HepG2 (cell line): ENCODE measurements around the gene YIF1B. TPM values are rescaled to one million over a fixed set of nuclear protein-coding genes. Genes with fewer than 3 reads are reported as not detected.

Source experiments
- GTF3A ChIP-seq: sonication (generic); formaldehyde crosslinking; conservative IDR thresholded peaks from 2 replicates; pipeline ENCODE4 v1.4.0; 2020; ENCODE audit warnings: mild to moderate bottlenecking, missing genetic modification reagents
- HNF4G ChIP-seq, 2 experiments: sonication (generic) in 1 of 2; formaldehyde crosslinking in 1 of 2; IDR thresholded peaks; 2 replicates each; pipeline versions ENCODE4 v1.4.0 to v1.6.1; 2011 to 2020; ENCODE audit warnings: borderline replicate concordance in 2 of 2, low read depth in 2 of 2, mild to moderate bottlenecking in 2 of 2, low read length in 1 of 2, missing genetic modification reagents in 1 of 2, moderate library complexity in 1 of 2
- JUND ChIP-seq: sonication (generic); formaldehyde crosslinking; IDR thresholded peaks from 2 replicates; pipeline ENCODE4 v1.8.0; 2022; ENCODE audit warnings: mild to moderate bottlenecking, missing genetic modification reagents
- PITX1 ChIP-seq: sonication (generic); formaldehyde crosslinking; IDR thresholded peaks from 2 replicates; pipeline ENCODE4 v1.5.1; 2020; ENCODE audit warnings: mild to moderate bottlenecking, missing genetic modification reagents
- RFXANK ChIP-seq: IDR thresholded peaks from 2 replicates; pipeline ENCODE4 v1.6.1; 2016
- USF2 ChIP-seq, 2 experiments: sonication (generic) in 1 of 2; formaldehyde crosslinking in 1 of 2; IDR thresholded peaks; 2 replicates each; pipeline versions ENCODE4 v1.5.1 to v1.6.1; 2011 to 2020; ENCODE audit warnings: borderline replicate concordance in 1 of 2, low read depth in 1 of 2, low read length in 1 of 2, mild to moderate bottlenecking in 1 of 2, missing genetic modification reagents in 1 of 2, moderate library complexity in 1 of 2
- ZFP91 ChIP-seq: sonication (generic); formaldehyde crosslinking; IDR thresholded peaks from 2 replicates; pipeline ENCODE4 v1.9.0; 2022; ENCODE audit warnings: missing genetic modification reagents, mild to moderate bottlenecking, borderline replicate concordance
- ZNF407 ChIP-seq: sonication (generic); formaldehyde crosslinking; IDR thresholded peaks from one replicate; pipeline ENCODE4 v1.5.1; 2020; ENCODE audit warnings: mild to moderate bottlenecking, missing genetic modification reagents; ENCODE audit errors: not compliant biosample characterization
- polyA plus RNA-seq, 8 experiments: library from polyadenylated mRNA; depleted of rRNA in 3 of 8; stranded (reverse) in 7 of 8; unstranded in 1 of 8; fragments of >200 nt; fragmentation: Illumina TruSeq in 4 of 8; extraction: Trizol in 4 of 8; gene quantifications; 2 replicates each; pipeline versions ENCODE4 v1.2.1 to v1.2.3, GENCODE V29; 2011 to 2016; ENCODE audit warnings: low read depth in 4 of 8, missing spikeins in 1 of 8, mixed read lengths in 1 of 8; ENCODE audit not compliant: insufficient read depth in 1 of 8
- total RNA-seq, 5 experiments: library from RNA; depleted of rRNA; stranded (reverse); fragments of >200 nt; fragmentation: Illumina TruSeq; extraction: Trizol; gene quantifications; 2 replicates each; pipeline ENCODE4 v1.2.3, GENCODE V29; 2016; ENCODE audit warnings: low read depth in 1 of 5
- TF ChIP-seq, protein P1 (sequence below), 2 experiments: sonication (generic) in 1 of 2; formaldehyde crosslinking in 1 of 2; IDR thresholded peaks; 2 replicates each; pipeline versions ENCODE4 v1.4.0 to v1.6.1; 2016 to 2020; ENCODE audit warnings: borderline replicate concordance in 1 of 2, low read depth in 1 of 2, mild to moderate bottlenecking in 1 of 2, missing genetic modification reagents in 1 of 2

YIF1B gene
- total and polyA plus RNA-seq, 2 of the 13 experiments (the other 11 are each of a cell fraction or from before 2014, with no cell fraction given): 41.4 to 85.2 TPM

DNA sequence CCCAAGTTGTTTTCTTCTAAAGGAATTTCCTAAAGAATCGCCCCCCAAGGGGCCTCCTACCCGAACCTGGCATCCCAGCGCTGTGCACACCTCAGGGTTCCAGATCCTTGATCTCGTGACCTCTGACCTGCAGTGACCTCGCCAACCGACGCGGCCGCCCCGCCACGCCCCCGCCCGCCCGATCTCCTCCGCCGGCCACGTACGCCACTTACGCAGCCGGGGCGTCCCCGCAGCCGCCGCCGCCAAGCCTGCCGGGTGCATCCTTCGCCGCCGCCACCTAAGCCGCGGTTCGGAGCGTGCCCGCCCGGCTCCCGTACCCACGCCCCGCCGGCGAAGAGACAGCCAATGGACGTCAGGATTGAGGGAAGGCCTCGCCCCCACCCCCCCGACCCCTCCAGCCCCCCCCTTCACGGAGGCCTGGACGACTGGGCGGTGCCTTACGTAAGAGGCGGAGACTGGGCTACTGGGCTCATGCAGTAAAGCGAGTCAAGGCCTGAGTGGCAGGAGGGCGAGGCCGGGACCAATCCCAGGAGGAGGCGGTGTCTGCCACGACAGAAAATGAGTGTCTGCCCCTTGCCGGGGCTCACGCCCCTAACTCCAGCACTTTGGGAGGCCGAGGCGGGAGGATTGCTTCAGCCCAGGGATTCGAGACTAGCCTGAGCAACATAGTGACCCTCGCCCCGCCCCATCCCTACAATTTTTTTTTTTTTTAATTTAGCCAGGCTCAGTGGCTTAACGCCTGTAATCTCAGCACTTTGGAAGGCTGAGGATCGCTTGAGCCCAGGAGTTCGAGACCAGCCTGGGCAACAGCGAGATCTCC is at the start of gene YIF1B (continued):
- TF ChIP-seq ZNF407 (CRISPR knock-in tag) (no peak), RFXANK (no peak), ZFP91 (no peak; the same call in 1 of the 2 replicates), HNF4G (IDR thresholded peaks at IDR 0.05; ENCODE audit: borderline replicate concordance, low read depth, low read length) (peak; percentile 5; the same call in 1 of the 2 replicates), HNF4G (CRISPR knock-in tag; IDR thresholded peaks at IDR 0.05; ENCODE audit: borderline replicate concordance, low read depth) (no peak), PITX1 (peak; percentile 55), USF2 (IDR thresholded peaks at IDR 0.05; ENCODE audit: low read depth, low read length) (no peak), USF2 (CRISPR knock-in tag; IDR thresholded peaks at IDR 0.05; ENCODE audit: borderline replicate concordance) (peak; percentile 21; the same call in 1 of the 2 replicates), JUND (no peak), GTF3A (CRISPR knock-in tag) (no peak)
- TF ChIP-seq, protein P1, sequence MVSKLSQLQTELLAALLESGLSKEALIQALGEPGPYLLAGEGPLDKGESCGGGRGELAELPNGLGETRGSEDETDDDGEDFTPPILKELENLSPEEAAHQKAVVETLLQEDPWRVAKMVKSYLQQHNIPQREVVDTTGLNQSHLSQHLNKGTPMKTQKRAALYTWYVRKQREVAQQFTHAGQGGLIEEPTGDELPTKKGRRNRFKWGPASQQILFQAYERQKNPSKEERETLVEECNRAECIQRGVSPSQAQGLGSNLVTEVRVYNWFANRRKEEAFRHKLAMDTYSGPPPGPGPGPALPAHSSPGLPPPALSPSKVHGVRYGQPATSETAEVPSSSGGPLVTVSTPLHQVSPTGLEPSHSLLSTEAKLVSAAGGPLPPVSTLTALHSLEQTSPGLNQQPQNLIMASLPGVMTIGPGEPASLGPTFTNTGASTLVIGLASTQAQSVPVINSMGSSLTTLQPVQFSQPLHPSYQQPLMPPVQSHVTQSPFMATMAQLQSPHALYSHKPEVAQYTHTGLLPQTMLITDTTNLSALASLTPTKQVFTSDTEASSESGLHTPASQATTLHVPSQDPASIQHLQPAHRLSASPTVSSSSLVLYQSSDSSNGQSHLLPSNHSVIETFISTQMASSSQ (IDR thresholded peaks at IDR 0.05; ENCODE audit: low read depth): no peak
- TF ChIP-seq, protein P1 (CRISPR knock-in tag; IDR thresholded peaks at IDR 0.05; ENCODE audit: borderline replicate concordance): no peak
